K562 (cell line): ENCODE measurements around the gene YAE1.

ENCODE experiments used
- CEBPB ChIP-seq: fragments of 450-650 bp; IDR thresholded peaks from 2 replicates; pipeline ENCODE4 v1.6.1; 2016; ENCODE audit warnings: missing genetic modification characterization, missing compliant biosample characterization
- CHD1 ChIP-seq: fragments of 200-600 bp; sonication (generic); IDR thresholded peaks from one replicate; pipeline ENCODE4 v1.6.1; 2012; ENCODE audit warnings: mild to moderate bottlenecking, moderate library complexity, low read length, inconsistent platforms
- CTCF ChIP-seq, 3 experiments: IDR thresholded peaks in 2 of 3; conservative IDR thresholded peaks in 1 of 3; 2 replicates each; pipeline ENCODE4 v1.5.1; 2011 to 2012; ENCODE audit warnings: low read length in 3 of 3, mild to moderate bottlenecking in 3 of 3, control low read depth in 2 of 3, improper control_type of control experiment in 1 of 3, inconsistent platforms in 1 of 3, low read depth in 1 of 3, mixed read lengths in 1 of 3, moderate library complexity in 1 of 3; ENCODE audit not compliant: insufficient read depth in 2 of 3
- DMBX1 ChIP-seq: fragments of 250-450 bp; sonication (Bioruptor Pico); IDR thresholded peaks from 2 replicates; pipeline ENCODE4 v1.8.0; 2022; ENCODE audit warnings: inconsistent platforms, mild to moderate bottlenecking, moderate library complexity, borderline replicate concordance
- ELK1 ChIP-seq: sonication (generic); formaldehyde crosslinking; IDR thresholded peaks from 2 replicates; pipeline ENCODE4 v1.8.1; 2022; ENCODE audit warnings: missing genetic modification reagents
- L3MBTL2 ChIP-seq: fragments of 450-650 bp; IDR thresholded peaks from 2 replicates; pipeline ENCODE4 v1.6.1; 2016; ENCODE audit warnings: mild to moderate bottlenecking, moderate library complexity
- RAD21 ChIP-seq, 2 experiments: fragments of 250-450 bp in 1 of 2; fragments of 450-650 bp in 1 of 2; sonication (Bioruptor Pico) in 1 of 2; formaldehyde crosslinking in 1 of 2; IDR thresholded peaks in 1 of 2; conservative IDR thresholded peaks in 1 of 2; 2 replicates each; pipeline versions ENCODE4 v1.4.0 to v1.8.0; 2020 to 2022; ENCODE audit warnings: mild to moderate bottlenecking in 2 of 2, moderate library complexity in 1 of 2
- REST ChIP-seq, 2 experiments: fragments of 450-650 bp; formaldehyde crosslinking in 1 of 2; IDR thresholded peaks; 2 replicates each; pipeline versions ENCODE4 v1.4.0 to v1.6.1; 2014 to 2020; ENCODE audit warnings: mild to moderate bottlenecking in 2 of 2, borderline replicate concordance in 1 of 2, low read depth in 1 of 2

- no peak for TF ChIP-seq L3MBTL2
- no peak for TF ChIP-seq CHD1
- TF ChIP-seq REST (IDR thresholded peaks at IDR 0.05; ENCODE audit: borderline replicate concordance) = no peak
- no peak for TF ChIP-seq REST (CRISPR knock-in tag; IDR thresholded peaks at IDR 0.05; ENCODE audit: low read depth)
- no peak for TF ChIP-seq CTCF (IDR thresholded peaks at IDR 0.05 in 2 of 3, conservative IDR thresholded peaks at IDR 0.05 in 1 of 3; ENCODE audit: insufficient read depth in 2 of 3, low read depth in 1 of 3, low read length in 3 of 3)
- no peak for TF ChIP-seq ELK1 (CRISPR knock-in tag)
- no peak for TF ChIP-seq DMBX1 (CRISPR knock-in tag)
- TF ChIP-seq CEBPB (tag) = no peak
- TF ChIP-seq RAD21 (CRISPR knock-in tag; conservative IDR thresholded peaks at IDR 0.05 in 1 of 2, IDR thresholded peaks at IDR 0.05 in 1 of 2) = no peak
Measured at GRCh38 chr7:39621261-39621660, 55.1 kb downstream of the YAE1 start.
